ENCODE measurements around the gene PNCK. TPM values are rescaled to one million over a fixed set of nuclear protein-coding genes. Genes with fewer than 3 reads are reported as not detected.

The PNCK gene
- total RNA-seq, 1 experiment from 2014 or later: 2.3 TPM

- in situ Hi-C loops (cut with HindIII; ENCODE audit: low pct_unique_long_range_greater_than_20kb, low sequenced_read_pairs) (no loop called here), intact Hi-C loops (cut with micrococcal nuclease; ENCODE audit: unreplicated experiment) (loop anchor here (5.0 kb wide), 2 partner anchors 93 to 113 kb away; no protein-coding TSS in a partner anchor)
- CTCF ChIA-PET: interaction anchor here (0.5 to 1.3 kb wide), 4 partner anchors 16 to 110 kb away, joined by 3 to 4 read pairs (median 4); no protein-coding TSS in a partner anchor
Observed at GRCh38 chrX:153649915-153650782, 23.5 kb downstream of the PNCK start.

GRCh38 chrX:153649178-153649914, 24.3 kb downstream of the PNCK start:
- peak; percentile 76 for ATAC-seq
- ChIA-PET POLR2A (no interaction called here), CTCF (interaction anchor here (1.2 to 1.3 kb wide), 2 partner anchors 68 to 109 kb away, joined by 3 read pairs; no protein-coding TSS in a partner anchor)
- no peaks in the 10 kb centered on the region for H3K9me3 ChIP-seq (ENCODE audit: control insufficient read depth, insufficient read depth, low read depth, low read length)
- no peak overlapping the region for H3K4me3 ChIP-seq (ENCODE audit: low read depth in 2 of 2, low read length in 2 of 2)
- no peak for DNase-seq (ENCODE audit: low read depth, low spot score)
- no peaks in the 10 kb centered on the region for H3K36me3 ChIP-seq (ENCODE audit: control insufficient read depth, insufficient read depth, low read length)
- peaks cover 5% of the 10 kb centered on the region; the same call in 1 of the 2 replicates for H3K4me1 ChIP-seq (ENCODE audit: control insufficient read depth, insufficient read depth, low read length)
- no TSS peak for BruUV-seq (replicated peaks)
- TF ChIP-seq CTCF (IDR thresholded peaks at IDR 0.05): peak; percentile 82
- TF ChIP-seq, protein P1, sequence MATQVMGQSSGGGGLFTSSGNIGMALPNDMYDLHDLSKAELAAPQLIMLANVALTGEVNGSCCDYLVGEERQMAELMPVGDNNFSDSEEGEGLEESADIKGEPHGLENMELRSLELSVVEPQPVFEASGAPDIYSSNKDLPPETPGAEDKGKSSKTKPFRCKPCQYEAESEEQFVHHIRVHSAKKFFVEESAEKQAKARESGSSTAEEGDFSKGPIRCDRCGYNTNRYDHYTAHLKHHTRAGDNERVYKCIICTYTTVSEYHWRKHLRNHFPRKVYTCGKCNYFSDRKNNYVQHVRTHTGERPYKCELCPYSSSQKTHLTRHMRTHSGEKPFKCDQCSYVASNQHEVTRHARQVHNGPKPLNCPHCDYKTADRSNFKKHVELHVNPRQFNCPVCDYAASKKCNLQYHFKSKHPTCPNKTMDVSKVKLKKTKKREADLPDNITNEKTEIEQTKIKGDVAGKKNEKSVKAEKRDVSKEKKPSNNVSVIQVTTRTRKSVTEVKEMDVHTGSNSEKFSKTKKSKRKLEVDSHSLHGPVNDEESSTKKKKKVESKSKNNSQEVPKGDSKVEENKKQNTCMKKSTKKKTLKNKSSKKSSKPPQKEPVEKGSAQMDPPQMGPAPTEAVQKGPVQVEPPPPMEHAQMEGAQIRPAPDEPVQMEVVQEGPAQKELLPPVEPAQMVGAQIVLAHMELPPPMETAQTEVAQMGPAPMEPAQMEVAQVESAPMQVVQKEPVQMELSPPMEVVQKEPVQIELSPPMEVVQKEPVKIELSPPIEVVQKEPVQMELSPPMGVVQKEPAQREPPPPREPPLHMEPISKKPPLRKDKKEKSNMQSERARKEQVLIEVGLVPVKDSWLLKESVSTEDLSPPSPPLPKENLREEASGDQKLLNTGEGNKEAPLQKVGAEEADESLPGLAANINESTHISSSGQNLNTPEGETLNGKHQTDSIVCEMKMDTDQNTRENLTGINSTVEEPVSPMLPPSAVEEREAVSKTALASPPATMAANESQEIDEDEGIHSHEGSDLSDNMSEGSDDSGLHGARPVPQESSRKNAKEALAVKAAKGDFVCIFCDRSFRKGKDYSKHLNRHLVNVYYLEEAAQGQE (IDR thresholded peaks at IDR 0.05; ENCODE audit: insufficient read depth in 1 of 2, low read depth in 2 of 2, low read length in 1 of 2): no peak
- no peak overlapping the region for H3K27ac ChIP-seq (ENCODE audit: low read length)
- H3K27me3 ChIP-seq (ENCODE audit: control insufficient read depth, insufficient read depth, low read length): no peaks in the 10 kb centered on the region; the same call in 1 of the 2 replicates
- intact Hi-C loops (cut with micrococcal nuclease; ENCODE audit: unreplicated experiment): loop anchor here (5.0 kb wide), 1 partner anchor 112 kb away; no protein-coding TSS in a partner anchor
- in situ Hi-C loops (cut with HindIII; ENCODE audit: low pct_unique_long_range_greater_than_20kb, low sequenced_read_pairs): no loop called here

More at GRCh38 chrX:153649915-153650782, 23.5 kb downstream of the PNCK start:
- no peak overlapping the region for H3K4me3 ChIP-seq (ENCODE audit: low read depth in 2 of 2, low read length in 2 of 2)
- BruUV-seq (replicated peaks): no TSS peak
- H3K9me3 ChIP-seq (ENCODE audit: control insufficient read depth, insufficient read depth, low read depth, low read length): no peaks in the 10 kb centered on the region
- POLR2A ChIA-PET: no interaction called here
- TF ChIP-seq, protein P1 (IDR thresholded peaks at IDR 0.05; ENCODE audit: insufficient read depth in 1 of 2, low read depth in 2 of 2, low read length in 1 of 2): no peak
- TF ChIP-seq SIN3A (IDR thresholded peaks at IDR 0.05; ENCODE audit: borderline replicate concordance, insufficient read depth, low read depth, low read length): no peak
- peak; percentile 58 for TF ChIP-seq CTCF (IDR thresholded peaks at IDR 0.05)
- no peak for DNase-seq (ENCODE audit: low read depth, low spot score)
- peak; percentile 3 for ATAC-seq
- H3K27me3 ChIP-seq (ENCODE audit: control insufficient read depth, insufficient read depth, low read length): no peaks in the 10 kb centered on the region; the same call in 1 of the 2 replicates
- no peak overlapping the region for H3K27ac ChIP-seq (ENCODE audit: low read length)
- H3K4me1 ChIP-seq (ENCODE audit: control insufficient read depth, insufficient read depth, low read length): no peaks in the 10 kb centered on the region
- H3K36me3 ChIP-seq (ENCODE audit: control insufficient read depth, insufficient read depth, low read length): no peaks in the 10 kb centered on the region
